IMR-90 (cell line): ENCODE measurements around the gene CDH13. TPM values are rescaled to one million over a fixed set of nuclear protein-coding genes. Genes with fewer than 3 reads are reported as not detected.

ENCODE experiments used
- ATAC-seq: fragments of 200-7000 bp; cut with Tn5 transposase; 2 replicates; pipeline ENCODE4 v1.9.1; 2020; ENCODE audit warnings: low read depth, mild to moderate bottlenecking, moderate library complexity
- BruUV-seq: library from RNA; stranded (reverse); fragments of 400-500 nt; replicated peaks from 2 replicates; lab custom pipeline; 2021; lab: Mats Ljungman, UMichigan
- CTCF ChIA-PET: fragments of 300-600 bp; formaldehyde crosslinking; extraction: SDS; loops from one replicate; lab custom pipeline; 2021; ENCODE audit warnings: antibody characterized with exemption; lab: Yijun Ruan, JAX
- POLR2A ChIA-PET: fragments of 300-600 bp; sonication (Branson Sonifier 250); formaldehyde crosslinking; loops from one replicate; lab custom pipeline; 2022; ENCODE audit warnings: antibody characterized with exemption; ENCODE audit not compliant: unreplicated experiment; lab: Charles Lee
- DNase-seq: peaks from one replicate; pipeline ENCODE4 v3.0.0; 2013
- H2AFZ ChIP-seq: replicated peaks from 2 replicates; pipeline ENCODE3; 2013; ENCODE audit warnings: low read length, mild to moderate bottlenecking; ENCODE audit not compliant: poor library complexity
- H2AK5ac ChIP-seq: 2 replicates; pipeline ENCODE4 v1.6.1; 2013; ENCODE audit warnings: low read depth, low read length, inconsistent platforms
- H2AK9ac ChIP-seq: replicated peaks from 2 replicates; pipeline ENCODE3; 2013; ENCODE audit warnings: mild to moderate bottlenecking, low read depth, low read length, moderate library complexity; ENCODE audit not compliant: poor library complexity
- H2BK120ac ChIP-seq: 2 replicates; pipeline ENCODE4 v1.6.1; 2013; ENCODE audit warnings: low read depth, low read length, inconsistent platforms
- H2BK15ac ChIP-seq: 3 replicates; pipeline ENCODE4 v1.6.1; 2013; ENCODE audit warnings: low read depth, low read length, inconsistent platforms
- H2BK20ac ChIP-seq: 2 replicates; pipeline ENCODE4 v1.6.1; 2013; ENCODE audit warnings: low read depth, mild to moderate bottlenecking, inconsistent platforms, low read length, moderate library complexity
- H2BK5ac ChIP-seq: 2 replicates; pipeline ENCODE4 v1.6.1; 2013; ENCODE audit warnings: mild to moderate bottlenecking, low read depth, low read length, inconsistent platforms; ENCODE audit not compliant: poor library complexity, severe bottlenecking
- H3K14ac ChIP-seq: replicated peaks from 2 replicates; pipeline ENCODE4 v1.6.1; 2013; ENCODE audit warnings: low read depth, low read length, inconsistent platforms
- H3K18ac ChIP-seq: 2 replicates; pipeline ENCODE4 v1.6.1; 2013; ENCODE audit warnings: low read depth, low read length, control low read depth
- H3K23ac ChIP-seq: 2 replicates; pipeline ENCODE4 v1.6.1; 2013; ENCODE audit warnings: low read depth, low read length, inconsistent platforms
- H3K27ac ChIP-seq: 2 replicates; pipeline ENCODE4 v1.5.1; 2013; ENCODE audit warnings: mild to moderate bottlenecking, control low read depth, low read length; ENCODE audit not compliant: insufficient read depth
- H3K27me3 ChIP-seq: 2 replicates; pipeline ENCODE4 v1.6.1; 2013; ENCODE audit warnings: low read length; ENCODE audit not compliant: control insufficient read depth, insufficient read depth
- H3K36me3 ChIP-seq: 2 replicates; pipeline ENCODE4 v1.6.1; 2013; ENCODE audit warnings: low read length, mixed read lengths; ENCODE audit not compliant: control insufficient read depth, insufficient read depth
- H3K4ac ChIP-seq: 2 replicates; pipeline ENCODE4 v1.6.1; 2013; ENCODE audit warnings: low read depth, low read length, inconsistent platforms
- H3K4me1 ChIP-seq: 2 replicates; pipeline ENCODE4 v1.6.1; 2013; ENCODE audit warnings: low read length, mixed read lengths; ENCODE audit not compliant: control insufficient read depth, insufficient read depth
- H3K4me2 ChIP-seq: 2 replicates; pipeline ENCODE4 v1.6.1; 2013; ENCODE audit warnings: low read depth, mild to moderate bottlenecking, control low read depth, low read length, moderate library complexity
- H3K4me3 ChIP-seq: 2 replicates; pipeline ENCODE4 v1.5.1; 2013; ENCODE audit warnings: low read depth, mild to moderate bottlenecking, control low read depth, low read length, moderate library complexity; ENCODE audit not compliant: insufficient read depth
- H3K56ac ChIP-seq: 2 replicates; pipeline ENCODE4 v1.6.1; 2013; ENCODE audit warnings: low read length, inconsistent platforms; ENCODE audit not compliant: insufficient read depth; ENCODE audit errors: extremely low read depth
- H3K79me1 ChIP-seq, 2 experiments: 2 replicates each; pipeline ENCODE4 v1.6.1; 2013; ENCODE audit warnings: low read length in 2 of 2, inconsistent platforms in 1 of 2, low read depth in 1 of 2
- H3K9ac ChIP-seq: 2 replicates; pipeline ENCODE4 v1.6.1; 2013; ENCODE audit warnings: low read depth, low read length, control low read depth
- H3K9me1 ChIP-seq: 2 replicates; pipeline ENCODE4 v1.6.1; 2013; ENCODE audit warnings: low read length, inconsistent platforms; ENCODE audit not compliant: insufficient read depth
- H3K9me3 ChIP-seq: 2 replicates; pipeline ENCODE4 v1.6.1; 2013; ENCODE audit warnings: low read length; ENCODE audit not compliant: control insufficient read depth, insufficient read depth
- H4K20me1 ChIP-seq: 2 replicates; pipeline ENCODE4 v1.6.1; 2013; ENCODE audit warnings: low read length, inconsistent platforms; ENCODE audit not compliant: insufficient read depth
- H4K5ac ChIP-seq: 2 replicates; pipeline ENCODE4 v1.6.1; 2013; ENCODE audit warnings: mild to moderate bottlenecking, low read depth, low read length, control low read depth
- H4K8ac ChIP-seq, 2 experiments: 2 replicates each; pipeline ENCODE4 v1.6.1; 2013; ENCODE audit warnings: low read depth in 2 of 2, low read length in 2 of 2, control low read depth in 1 of 2, inconsistent platforms in 1 of 2
- H4K91ac ChIP-seq: 2 replicates; pipeline ENCODE4 v1.6.1; 2013; ENCODE audit warnings: low read depth, low read length, inconsistent platforms; ENCODE audit not compliant: insufficient read depth
- CEBPB ChIP-seq: IDR thresholded peaks from 2 replicates; pipeline ENCODE4 v1.6.1; 2012; ENCODE audit warnings: low read depth, low read length, improper control_type of control experiment
- CHD1 ChIP-seq: IDR thresholded peaks from 2 replicates; pipeline ENCODE4 v1.6.1; 2012; ENCODE audit warnings: low read depth, low read length, improper control_type of control experiment
- MAZ ChIP-seq: IDR thresholded peaks from 2 replicates; pipeline ENCODE4 v1.6.1; 2012; ENCODE audit warnings: low read depth, mild to moderate bottlenecking, low read length, improper control_type of control experiment, moderate library complexity, borderline replicate concordance
- MXI1 ChIP-seq: IDR thresholded peaks from 2 replicates; pipeline ENCODE4 v1.6.1; 2012; ENCODE audit warnings: low read depth, mild to moderate bottlenecking, low read length, moderate library complexity, borderline replicate concordance
- NFE2L2 ChIP-seq: fragments of 150-350 bp; IDR thresholded peaks from 2 replicates; pipeline ENCODE4 v1.6.1; 2016; ENCODE audit warnings: low read depth, mild to moderate bottlenecking, low read length
- POLR2A ChIP-seq: IDR thresholded peaks from 2 replicates; pipeline ENCODE4 v1.6.1; 2012; ENCODE audit warnings: mild to moderate bottlenecking, low read depth, low read length
- RAD21 ChIP-seq: IDR thresholded peaks from 2 replicates; pipeline ENCODE4 v1.6.1; 2012; ENCODE audit warnings: low read length, improper control_type of control experiment
- RCOR1 ChIP-seq: IDR thresholded peaks from 2 replicates; pipeline ENCODE4 v1.6.1; 2012; ENCODE audit warnings: mild to moderate bottlenecking, low read length, improper control_type of control experiment; ENCODE audit not compliant: insufficient replicate concordance
- RFX5 ChIP-seq: IDR thresholded peaks from 2 replicates; pipeline ENCODE4 v1.8.0; 2012; ENCODE audit warnings: low read depth, mild to moderate bottlenecking, low read length, moderate library complexity
- WGBS, 2 experiments: methylation state at CpG; one replicate each; pipeline versions ENCODE4 v1.1.5 to v1.1.7; 2013; ENCODE audit warnings: missing lambda C conversion rate in 2 of 2; ENCODE audit not compliant: insufficient read length in 1 of 2; ENCODE audit errors: extremely low coverage in 2 of 2; 5-methylcytosine and 5-hydroxymethylcytosine counted together
- dilution Hi-C: fragments of 300-500 bp; cut with HindIII; formaldehyde crosslinking; loops from one replicate; pipeline ENCODE4 v1.14.3; 2018; ENCODE audit warnings: low sequenced_read_pairs; ENCODE audit not compliant: unreplicated experiment
- in situ Hi-C: fragments of 300-500 bp; cut with MboI; formaldehyde crosslinking; loops from 3 replicates; pipeline ENCODE4 v1.14.3; 2019; ENCODE audit warnings: low sequenced_read_pairs, inconsistent platforms, mixed read lengths
- intact Hi-C: fragments of 100-400 bp; cut with micrococcal nuclease; formaldehyde crosslinking; loops from 2 replicates; pipeline ENCODE4 v1.10.0; 2022
- polyA plus RNA-seq, 3 experiments: library from polyadenylated mRNA; depleted of rRNA; stranded (reverse); fragments of >200 nt; gene quantifications; 2 replicates each; pipeline ENCODE4 v1.2.3, GENCODE V29; 2012; ENCODE audit warnings: low replicate concordance in 1 of 3
- total RNA-seq: library from RNA; depleted of rRNA; stranded (reverse); fragments of >200 nt; gene quantifications from 2 replicates; pipeline ENCODE4 v1.2.3, GENCODE V29; 2012
- TF ChIP-seq, protein P1 (sequence below): conservative IDR thresholded peaks from 2 replicates; pipeline ENCODE4 v1.5.1; 2012; ENCODE audit warnings: mild to moderate bottlenecking, low read depth, low read length, improper control_type of control experiment
- TF ChIP-seq, protein P2 (sequence below): fragments of 150-350 bp; IDR thresholded peaks from 2 replicates; pipeline ENCODE4 v1.6.1; 2016; ENCODE audit warnings: low read depth, mild to moderate bottlenecking, low read length, moderate library complexity, borderline replicate concordance
- TF ChIP-seq, protein P3 (sequence below): fragments of 150-350 bp; IDR thresholded peaks from 2 replicates; pipeline ENCODE4 v1.6.1; 2017; ENCODE audit warnings: mild to moderate bottlenecking, antibody characterized with exemption, low read length, low read depth

The CDH13 gene
- total and polyA plus RNA-seq, 2 of the 4 experiments (the other 2 are of a cell fraction), result 61.6 to 74.7 TPM

DNA sequence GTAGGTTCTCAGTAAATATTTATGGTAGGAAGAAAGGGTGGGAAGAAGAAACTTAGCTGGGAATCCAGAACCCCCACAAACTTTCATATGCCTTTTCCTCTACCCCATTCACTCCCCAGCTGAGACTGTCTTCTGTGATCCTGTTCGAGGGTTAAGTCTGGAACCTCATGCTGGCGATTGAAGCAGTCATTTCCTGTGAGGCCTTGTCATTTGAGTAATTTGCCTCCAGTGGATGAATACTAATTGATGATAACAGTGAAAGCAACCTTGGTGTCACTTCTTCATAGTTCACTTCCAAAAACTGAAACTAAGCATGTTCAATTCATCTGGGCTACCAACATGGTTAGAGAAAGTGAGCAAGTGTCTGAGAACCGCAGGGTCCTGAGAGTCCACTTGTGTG is 401.2 kb downstream of the CDH13 start:
- Histone ChIP-seq H4K91ac (no peak overlapping the region), H3K56ac (no peak overlapping the region), H2AFZ (no peak overlapping the region), H3K79me1 (no peaks in the 10 kb centered on the region), H3K36me3 (no peaks in the 10 kb centered on the region), H2BK5ac (no peak overlapping the region), H4K20me1 (no peaks in the 10 kb centered on the region), H3K27me3 (no peaks in the 10 kb centered on the region), H3K9ac (no peak overlapping the region), H3K4me1 (no peaks in the 10 kb centered on the region), H2BK20ac (no peak overlapping the region), H3K18ac (no peak overlapping the region), H3K4ac (no peak overlapping the region), H4K5ac (no peak overlapping the region), H3K9me1 (0 out of 2 replicates have a peak, but pooled peaks cover 5% of the 10 kb centered on the region), H3K4me3 (no peak overlapping the region), H4K8ac (no peak overlapping the region), H2AK5ac (no peak overlapping the region), H2BK120ac (no peak overlapping the region), H2BK15ac (no peak overlapping the region), H2AK9ac (no peak overlapping the region), H3K23ac (0 out of 2 replicates have a peak overlapping the region, but pooled peaks have one; percentile 7), H3K27ac (no peak overlapping the region), H3K9me3 (no peaks in the 10 kb centered on the region), H3K4me2 (no peak overlapping the region), H3K14ac (no peak overlapping the region)
- CTCF ChIA-PET, result interaction anchor here (1.0 kb wide), 1 partner anchor 12 kb away, joined by 3 read pairs; no protein-coding TSS in a partner anchor
- no TSS peak for BruUV-seq
- ATAC-seq, result no peak
- 71% methylated on average over 1 of the region's 3 CpGs; no CpG with 5 or more reads in 1 of the 2 experiments for WGBS, 2 experiments
- intact Hi-C loops (no loop called here), in situ Hi-C loops (no loop called here), dilution Hi-C loops (no loop called here)
- TF ChIP-seq POLR2A (no peak), MXI1 (no peak), NFE2L2 (no peak), RAD21 (no peak), MAZ (no peak), CEBPB (no peak), RCOR1 (no peak), CHD1 (no peak), RFX5 (no peak)
- TF ChIP-seq, protein P1, sequence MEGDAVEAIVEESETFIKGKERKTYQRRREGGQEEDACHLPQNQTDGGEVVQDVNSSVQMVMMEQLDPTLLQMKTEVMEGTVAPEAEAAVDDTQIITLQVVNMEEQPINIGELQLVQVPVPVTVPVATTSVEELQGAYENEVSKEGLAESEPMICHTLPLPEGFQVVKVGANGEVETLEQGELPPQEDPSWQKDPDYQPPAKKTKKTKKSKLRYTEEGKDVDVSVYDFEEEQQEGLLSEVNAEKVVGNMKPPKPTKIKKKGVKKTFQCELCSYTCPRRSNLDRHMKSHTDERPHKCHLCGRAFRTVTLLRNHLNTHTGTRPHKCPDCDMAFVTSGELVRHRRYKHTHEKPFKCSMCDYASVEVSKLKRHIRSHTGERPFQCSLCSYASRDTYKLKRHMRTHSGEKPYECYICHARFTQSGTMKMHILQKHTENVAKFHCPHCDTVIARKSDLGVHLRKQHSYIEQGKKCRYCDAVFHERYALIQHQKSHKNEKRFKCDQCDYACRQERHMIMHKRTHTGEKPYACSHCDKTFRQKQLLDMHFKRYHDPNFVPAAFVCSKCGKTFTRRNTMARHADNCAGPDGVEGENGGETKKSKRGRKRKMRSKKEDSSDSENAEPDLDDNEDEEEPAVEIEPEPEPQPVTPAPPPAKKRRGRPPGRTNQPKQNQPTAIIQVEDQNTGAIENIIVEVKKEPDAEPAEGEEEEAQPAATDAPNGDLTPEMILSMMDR, result no peak
- TF ChIP-seq, protein P2, sequence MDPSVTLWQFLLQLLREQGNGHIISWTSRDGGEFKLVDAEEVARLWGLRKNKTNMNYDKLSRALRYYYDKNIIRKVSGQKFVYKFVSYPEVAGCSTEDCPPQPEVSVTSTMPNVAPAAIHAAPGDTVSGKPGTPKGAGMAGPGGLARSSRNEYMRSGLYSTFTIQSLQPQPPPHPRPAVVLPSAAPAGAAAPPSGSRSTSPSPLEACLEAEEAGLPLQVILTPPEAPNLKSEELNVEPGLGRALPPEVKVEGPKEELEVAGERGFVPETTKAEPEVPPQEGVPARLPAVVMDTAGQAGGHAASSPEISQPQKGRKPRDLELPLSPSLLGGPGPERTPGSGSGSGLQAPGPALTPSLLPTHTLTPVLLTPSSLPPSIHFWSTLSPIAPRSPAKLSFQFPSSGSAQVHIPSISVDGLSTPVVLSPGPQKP, result no peak
- TF ChIP-seq, protein P3, sequence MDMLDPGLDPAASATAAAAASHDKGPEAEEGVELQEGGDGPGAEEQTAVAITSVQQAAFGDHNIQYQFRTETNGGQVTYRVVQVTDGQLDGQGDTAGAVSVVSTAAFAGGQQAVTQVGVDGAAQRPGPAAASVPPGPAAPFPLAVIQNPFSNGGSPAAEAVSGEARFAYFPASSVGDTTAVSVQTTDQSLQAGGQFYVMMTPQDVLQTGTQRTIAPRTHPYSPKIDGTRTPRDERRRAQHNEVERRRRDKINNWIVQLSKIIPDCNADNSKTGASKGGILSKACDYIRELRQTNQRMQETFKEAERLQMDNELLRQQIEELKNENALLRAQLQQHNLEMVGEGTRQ, result no peak
- DNase-seq, result no peak
- POLR2A ChIA-PET, result no interaction called here
